Mucosa of descending colon (tissue), 3 donors: ENCODE data around the gene SYT2. TPM values are rescaled to one million over a fixed set of nuclear protein-coding genes. Genes with fewer than 3 reads are reported as not detected.

ENCODE experiments used
- ATAC-seq: fragments of 200-7000 bp; cut with Tn5 transposase; one replicate; pipeline ENCODE4 v1.9.1; 2020; ENCODE audit warnings: mild to moderate bottlenecking, moderate library complexity
- DNase-seq, 3 donors: peaks; one replicate each; pipeline ENCODE4 v3.0.0-alpha.2; 2020
- H3K36me3 ChIP-seq: fragments of 200-600 bp; one replicate; pipeline ENCODE4 v1.8.0; 2021; ENCODE audit warnings: low read depth, mild to moderate bottlenecking
- H3K4me1 ChIP-seq: fragments of 200-600 bp; one replicate; pipeline ENCODE4 v1.8.0; 2021; ENCODE audit warnings: low read depth, mild to moderate bottlenecking
- H3K4me3 ChIP-seq: fragments of 200-600 bp; one replicate; pipeline ENCODE4 v1.8.0; 2021; ENCODE audit warnings: mild to moderate bottlenecking
- H3K9me3 ChIP-seq: fragments of 200-600 bp; one replicate; pipeline ENCODE4 v1.8.0; 2021; ENCODE audit warnings: mild to moderate bottlenecking
- intact Hi-C, 2 donors: fragments of 100-400 bp; cut with DNase I in 1 of 2; cut with micrococcal nuclease in 1 of 2; formaldehyde crosslinking; loops; one replicate each; pipeline versions ENCODE4 v1.11.0 to v1.11.1; 2022; cut with DNase I, micrococcal nuclease
- total RNA-seq, 3 donors: library from RNA; stranded (reverse); fragmentation: NEBNext Ultra II Directional in 2 of 3; extraction: Animal tissue kit (Norgen Biotek cat#: 25700) in 2 of 3; gene quantifications; one replicate each; pipeline versions ENCODE4 v1.2.1 to v1.2.4, GENCODE V29; 2021 to 2023
- TF ChIP-seq, protein P1 (sequence below): fragments of 200-600 bp; IDR thresholded peaks from one replicate; pipeline ENCODE4 v1.8.0; 2022; ENCODE audit warnings: antibody characterized with exemption, mild to moderate bottlenecking
- donor health status: DM: no; HTN: no; CAD: no; lungs with moderate emphysema.
- donor health status: DM: no; HTN: no; CAD: no.
- donor health status: DM: no; HTN: yes; CAD: no.

SYT2 gene
- total RNA-seq, 3 donors from 2014 or later = 0.16 to 0.43 TPM; not detected in 1

GRCh38 chr1:202703191-202703590, 7.1 kb downstream of the SYT2 start:
- Histone ChIP-seq H3K36me3 (no peaks in the 10 kb centered on the region), H3K9me3 (no peaks in the 10 kb centered on the region), H3K4me3 (no peak overlapping the region), H3K4me1 (no peaks in the 10 kb centered on the region)
- DNase-seq = no peak
- TF ChIP-seq, protein P1, sequence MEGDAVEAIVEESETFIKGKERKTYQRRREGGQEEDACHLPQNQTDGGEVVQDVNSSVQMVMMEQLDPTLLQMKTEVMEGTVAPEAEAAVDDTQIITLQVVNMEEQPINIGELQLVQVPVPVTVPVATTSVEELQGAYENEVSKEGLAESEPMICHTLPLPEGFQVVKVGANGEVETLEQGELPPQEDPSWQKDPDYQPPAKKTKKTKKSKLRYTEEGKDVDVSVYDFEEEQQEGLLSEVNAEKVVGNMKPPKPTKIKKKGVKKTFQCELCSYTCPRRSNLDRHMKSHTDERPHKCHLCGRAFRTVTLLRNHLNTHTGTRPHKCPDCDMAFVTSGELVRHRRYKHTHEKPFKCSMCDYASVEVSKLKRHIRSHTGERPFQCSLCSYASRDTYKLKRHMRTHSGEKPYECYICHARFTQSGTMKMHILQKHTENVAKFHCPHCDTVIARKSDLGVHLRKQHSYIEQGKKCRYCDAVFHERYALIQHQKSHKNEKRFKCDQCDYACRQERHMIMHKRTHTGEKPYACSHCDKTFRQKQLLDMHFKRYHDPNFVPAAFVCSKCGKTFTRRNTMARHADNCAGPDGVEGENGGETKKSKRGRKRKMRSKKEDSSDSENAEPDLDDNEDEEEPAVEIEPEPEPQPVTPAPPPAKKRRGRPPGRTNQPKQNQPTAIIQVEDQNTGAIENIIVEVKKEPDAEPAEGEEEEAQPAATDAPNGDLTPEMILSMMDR = no peak
- ATAC-seq = no peak
- intact Hi-C loops = no loop called here

- intact Hi-C loops = no loop called here
- TF ChIP-seq, protein P1 = no peak
- H3K4me1 ChIP-seq = no peaks in the 10 kb centered on the region
- H3K4me3 ChIP-seq = no peak overlapping the region
- no peaks in the 10 kb centered on the region for H3K36me3 ChIP-seq
- H3K9me3 ChIP-seq = no peaks in the 10 kb centered on the region
- ATAC-seq (no peak), DNase-seq (no peak)
Observed at GRCh38 chr1:202702088-202702487, 8.2 kb downstream of the SYT2 start.

DNA sequence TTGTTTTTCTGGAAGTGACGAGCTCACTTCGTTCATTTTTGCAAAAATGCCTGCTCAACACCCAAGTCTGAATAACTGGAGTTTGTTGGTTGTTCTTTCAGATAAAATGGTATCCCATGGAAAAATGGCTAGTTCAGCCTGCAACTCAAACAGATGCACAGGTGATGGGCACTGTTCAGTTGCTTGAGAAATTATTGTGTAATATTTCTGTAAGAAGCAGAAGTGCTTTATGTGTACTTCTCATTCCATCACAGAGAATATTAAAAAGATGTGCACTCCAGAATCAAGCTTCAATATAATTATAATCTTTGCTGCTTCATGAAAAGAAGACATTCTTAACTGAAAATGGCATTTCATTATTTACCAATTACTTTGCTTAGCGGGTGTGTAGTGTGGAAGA, 9.1 kb downstream of the SYT2 start:
- no peak for DNase-seq
- Histone ChIP-seq H3K36me3 (no peaks in the 10 kb centered on the region), H3K4me1 (no peaks in the 10 kb centered on the region), H3K9me3 (no peaks in the 10 kb centered on the region), H3K4me3 (no peak overlapping the region)
- ATAC-seq = no peak
- TF ChIP-seq, protein P1 = no peak
- intact Hi-C loops = no loop called here

DNA sequence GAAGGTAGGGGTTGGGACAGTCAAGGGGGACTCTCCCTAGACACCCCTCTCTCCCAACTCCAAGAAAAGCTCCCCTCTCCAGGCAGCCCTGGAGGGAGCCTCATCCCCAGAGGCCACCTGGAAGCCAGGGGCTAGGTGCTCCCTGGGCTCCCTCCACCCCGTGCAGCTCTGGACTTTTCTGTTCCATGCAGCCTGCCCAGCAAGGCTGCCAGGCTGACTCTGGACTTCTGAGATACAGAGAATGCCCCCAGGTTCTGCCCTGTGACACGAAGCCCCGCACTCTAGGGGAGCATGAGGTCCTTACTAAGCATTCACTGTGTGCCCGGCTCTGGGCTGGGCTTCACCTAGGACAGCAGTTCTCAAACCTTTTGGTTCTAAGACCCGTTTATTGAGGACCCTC, 10.2 kb downstream of the SYT2 start:
- no peaks in the 10 kb centered on the region for H3K4me1 ChIP-seq
- intact Hi-C loops = no loop called here
- DNase-seq = no peak

GRCh38 chr1:202698276-202698675, 12.0 kb downstream of the SYT2 start:
- H3K4me1 ChIP-seq = no peaks in the 10 kb centered on the region
- intact Hi-C loops = no loop called here
- H3K4me3 ChIP-seq = no peak overlapping the region
- H3K9me3 ChIP-seq = no peaks in the 10 kb centered on the region
- DNase-seq (no peak), ATAC-seq (no peak)
- no peaks in the 10 kb centered on the region for H3K36me3 ChIP-seq
- TF ChIP-seq, protein P1 = no peak

More for the DNA sequence above, 10.2 kb downstream of the SYT2 start:
- TF ChIP-seq, protein P1 = no peak
- Histone ChIP-seq H3K4me3 (no peak overlapping the region), H3K9me3 (no peaks in the 10 kb centered on the region), H3K36me3 (no peaks in the 10 kb centered on the region)
- no peak for ATAC-seq

DNA sequence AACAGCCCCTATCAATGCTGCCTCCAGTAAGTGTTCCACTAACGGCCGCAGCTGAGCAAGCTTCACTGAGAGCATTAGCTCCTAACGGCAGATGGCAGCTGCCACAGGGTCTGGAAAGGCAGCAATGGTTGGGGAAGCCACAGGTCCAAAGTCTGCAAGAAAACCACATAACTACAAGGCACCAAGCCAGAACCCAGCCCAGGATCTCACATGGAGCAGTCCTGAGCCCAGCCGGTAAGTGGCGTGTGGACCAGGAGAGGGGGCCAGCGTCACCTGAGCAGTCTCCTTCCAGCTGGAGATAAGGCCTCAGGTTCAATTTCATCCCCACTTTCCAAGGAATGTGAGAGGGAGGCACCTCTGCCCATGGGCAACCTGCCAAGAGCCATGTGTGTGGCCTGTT, 13.2 kb downstream of the SYT2 start:
- ATAC-seq = peak; percentile 95
- intact Hi-C loops = no loop called here

More for the DNA sequence above, 13.2 kb downstream of the SYT2 start:
- H3K4me1 ChIP-seq = no peaks in the 10 kb centered on the region
- no peaks in the 10 kb centered on the region for H3K36me3 ChIP-seq
- H3K4me3 ChIP-seq = no peak overlapping the region
- peak; percentile 61 to 81 (median 65) for DNase-seq
- H3K9me3 ChIP-seq = no peaks in the 10 kb centered on the region
- TF ChIP-seq, protein P1 = no peak
